Suprapubic skin (tissue), 4 donors: ENCODE measurements around the gene NOVA1. TPM values are rescaled to one million over a fixed set of nuclear protein-coding genes. Genes with fewer than 3 reads are reported as not detected.

Experiments
- DNase-seq, 2 donors: peaks; one replicate each; pipeline ENCODE4 v3.0.0-alpha.2; 2019; ENCODE audit warnings: low spot score in 2 of 2
- H3K27ac ChIP-seq: fragments of 200-600 bp; sonication (generic); one replicate; pipeline ENCODE4 v1.5.1; 2019
- H3K27me3 ChIP-seq: fragments of 200-600 bp; sonication (generic); one replicate; pipeline ENCODE4 v1.5.1; 2019
- H3K36me3 ChIP-seq: fragments of 200-600 bp; sonication (generic); one replicate; pipeline ENCODE4 v1.5.1; 2019
- H3K4me1 ChIP-seq: fragments of 200-600 bp; sonication (generic); one replicate; pipeline ENCODE4 v1.5.1; 2019
- H3K4me3 ChIP-seq: fragments of 200-600 bp; sonication (generic); one replicate; pipeline ENCODE4 v1.5.1; 2019; ENCODE audit warnings: mild to moderate bottlenecking
- H3K9me3 ChIP-seq: fragments of 200-600 bp; sonication (generic); one replicate; pipeline ENCODE4 v1.5.1; 2019
- EP300 ChIP-seq: sonication (generic); formaldehyde crosslinking; IDR thresholded peaks from one replicate; pipeline ENCODE4 v1.6.1; 2017; ENCODE audit warnings: antibody characterized with exemption
- POLR2A ChIP-seq, 2 donors: fragments of 450-650 bp; IDR thresholded peaks; one replicate each; pipeline ENCODE4 v1.6.1; 2017; ENCODE audit warnings: antibody characterized with exemption in 2 of 2, mild to moderate bottlenecking in 2 of 2, moderate library complexity in 2 of 2
- POLR2AphosphoS5 ChIP-seq, 3 donors: sonication (generic); formaldehyde crosslinking; IDR thresholded peaks; one replicate each; pipeline ENCODE4 v1.6.1; 2017; ENCODE audit warnings: antibody characterized with exemption in 3 of 3
- WGBS: methylation state at CpG from one replicate; pipeline ENCODE4 v1.1.5; 2018; 5-methylcytosine and 5-hydroxymethylcytosine counted together
- total RNA-seq, 4 donors: library from RNA; depleted of rRNA; stranded (reverse); fragments of >200 nt; gene quantifications; one replicate each; pipeline ENCODE4 v1.1.0, GENCODE V29; 2016
- TF ChIP-seq, protein P1 (sequence below), 2 donors: fragments of 200-600 bp in 1 of 2; fragments of 450-650 bp in 1 of 2; sonication (generic) in 1 of 2; IDR thresholded peaks; one replicate each; pipeline ENCODE4 v1.5.1; 2016 to 2019; ENCODE audit warnings: antibody characterized with exemption in 2 of 2, mild to moderate bottlenecking in 1 of 2, moderate library complexity in 1 of 2

Gene NOVA1
- total RNA-seq, 4 donors from 2014 or later, result 1.5 to 12.2 (median 4.8) TPM

DNA sequence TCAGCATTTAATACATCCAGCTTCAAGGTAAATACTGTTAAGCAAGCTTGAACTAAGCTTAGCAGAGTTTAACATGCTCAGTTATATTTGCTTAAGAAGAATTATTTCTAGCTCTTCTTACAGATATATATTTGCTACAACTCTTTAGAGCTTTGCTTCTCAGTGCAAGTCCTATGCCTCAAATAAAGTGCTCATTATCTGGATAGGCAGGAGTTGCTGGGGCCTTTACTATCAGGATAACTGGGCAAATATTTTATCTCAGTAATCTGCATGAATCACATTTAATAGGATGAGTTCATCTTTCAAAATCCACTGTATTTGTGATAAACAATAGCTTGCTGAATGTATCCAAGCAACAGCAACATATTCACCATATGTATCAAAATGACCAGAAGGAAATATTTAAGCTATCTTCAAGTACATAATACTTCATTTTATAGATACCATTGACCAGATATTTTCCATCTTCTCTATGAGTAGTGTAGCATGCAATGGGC is 187.6 kb downstream of the NOVA1 start:
- H3K9me3 ChIP-seq, result no peaks in the 10 kb centered on the region
- H3K4me1 ChIP-seq, result no peaks in the 10 kb centered on the region
- no peaks in the 10 kb centered on the region for H3K27me3 ChIP-seq
- H3K36me3 ChIP-seq, result no peaks in the 10 kb centered on the region
- no peak overlapping the region for H3K4me3 ChIP-seq
- DNase-seq, result no peak
- no peak overlapping the region for H3K27ac ChIP-seq
- no peak for TF ChIP-seq POLR2A (IDR thresholded peaks at IDR 0.05)
- TF ChIP-seq, protein P1, sequence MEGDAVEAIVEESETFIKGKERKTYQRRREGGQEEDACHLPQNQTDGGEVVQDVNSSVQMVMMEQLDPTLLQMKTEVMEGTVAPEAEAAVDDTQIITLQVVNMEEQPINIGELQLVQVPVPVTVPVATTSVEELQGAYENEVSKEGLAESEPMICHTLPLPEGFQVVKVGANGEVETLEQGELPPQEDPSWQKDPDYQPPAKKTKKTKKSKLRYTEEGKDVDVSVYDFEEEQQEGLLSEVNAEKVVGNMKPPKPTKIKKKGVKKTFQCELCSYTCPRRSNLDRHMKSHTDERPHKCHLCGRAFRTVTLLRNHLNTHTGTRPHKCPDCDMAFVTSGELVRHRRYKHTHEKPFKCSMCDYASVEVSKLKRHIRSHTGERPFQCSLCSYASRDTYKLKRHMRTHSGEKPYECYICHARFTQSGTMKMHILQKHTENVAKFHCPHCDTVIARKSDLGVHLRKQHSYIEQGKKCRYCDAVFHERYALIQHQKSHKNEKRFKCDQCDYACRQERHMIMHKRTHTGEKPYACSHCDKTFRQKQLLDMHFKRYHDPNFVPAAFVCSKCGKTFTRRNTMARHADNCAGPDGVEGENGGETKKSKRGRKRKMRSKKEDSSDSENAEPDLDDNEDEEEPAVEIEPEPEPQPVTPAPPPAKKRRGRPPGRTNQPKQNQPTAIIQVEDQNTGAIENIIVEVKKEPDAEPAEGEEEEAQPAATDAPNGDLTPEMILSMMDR (IDR thresholded peaks at IDR 0.05), result no peak
- TF ChIP-seq EP300, result no peak
- TF ChIP-seq POLR2AphosphoS5 (IDR thresholded peaks at IDR 0.05), result no peak

- H3K27me3 ChIP-seq, result no peaks in the 10 kb centered on the region
These were observed 192.9 kb downstream of the NOVA1 start for GRCh38 chr14:26404927-26405326.

DNA sequence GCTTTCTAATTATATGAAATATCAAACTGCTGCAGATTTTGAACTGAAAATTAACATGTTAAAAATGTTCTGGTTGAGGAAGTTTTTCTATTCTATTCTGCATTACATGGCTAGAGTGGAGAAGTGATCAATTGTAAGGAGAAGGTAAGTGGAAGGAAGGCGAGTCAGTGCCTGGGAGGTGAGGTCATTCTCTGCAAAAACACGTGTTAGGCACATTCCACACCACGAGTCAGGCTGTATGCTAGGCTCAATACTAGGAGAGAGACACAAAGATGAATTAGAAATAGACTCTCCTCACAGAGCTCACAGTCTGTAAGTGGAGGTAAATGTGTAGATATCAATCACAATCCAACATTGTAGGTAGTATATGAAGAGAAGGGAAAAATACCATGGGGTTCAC is 194.1 kb downstream of the NOVA1 start:
- no peak for TF ChIP-seq EP300
- no peak for TF ChIP-seq POLR2A (IDR thresholded peaks at IDR 0.05)
- 31% methylated on average over 3 of the region's 3 CpGs for WGBS
- no peaks in the 10 kb centered on the region for H3K9me3 ChIP-seq
- peaks cover 5% of the 10 kb centered on the region for H3K4me1 ChIP-seq
- no peaks in the 10 kb centered on the region for H3K36me3 ChIP-seq
- H3K27me3 ChIP-seq, result no peaks in the 10 kb centered on the region
- no peak for DNase-seq
- H3K27ac ChIP-seq, result no peak overlapping the region
- H3K4me3 ChIP-seq, result no peak overlapping the region

More at GRCh38 chr14:26404927-26405326, 192.9 kb downstream of the NOVA1 start:
- Histone ChIP-seq H3K27ac (no peak overlapping the region), H3K9me3 (no peaks in the 10 kb centered on the region), H3K36me3 (no peaks in the 10 kb centered on the region), H3K4me1 (peaks cover 5% of the 10 kb centered on the region), H3K4me3 (no peak overlapping the region)
- no peak for DNase-seq
- 85% methylated on average over 7 of the region's 7 CpGs for WGBS
- no peak for TF ChIP-seq EP300
- TF ChIP-seq, protein P1 (IDR thresholded peaks at IDR 0.05), result no peak
- no peak for TF ChIP-seq POLR2AphosphoS5 (IDR thresholded peaks at IDR 0.05)
- TF ChIP-seq POLR2A (IDR thresholded peaks at IDR 0.05), result no peak

DNA sequence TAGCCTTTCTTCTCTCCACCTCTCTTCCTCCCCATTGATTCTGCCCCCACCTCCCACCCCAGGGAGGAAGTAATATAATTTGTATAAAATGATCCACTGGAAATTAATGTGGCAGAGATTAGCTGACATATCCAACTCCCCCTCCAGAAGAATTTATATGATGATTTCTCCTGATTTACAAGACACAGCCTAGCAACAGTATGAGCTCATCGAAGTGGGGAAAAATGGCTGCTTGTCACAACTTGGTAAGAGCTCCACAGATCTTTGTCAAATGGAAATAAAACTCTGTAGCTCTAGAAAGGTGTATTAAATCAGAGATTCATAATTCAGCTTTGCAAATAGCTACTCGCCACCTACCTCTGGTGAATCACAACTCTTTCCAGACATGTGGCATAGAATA is 195.7 kb downstream of the NOVA1 start:
- no peaks in the 10 kb centered on the region for H3K36me3 ChIP-seq
- H3K4me3 ChIP-seq, result no peak overlapping the region
- H3K27ac ChIP-seq, result no peak overlapping the region
- H3K4me1 ChIP-seq, result peaks cover 5% of the 10 kb centered on the region
- no peaks in the 10 kb centered on the region for H3K9me3 ChIP-seq
- no peak for TF ChIP-seq POLR2A (IDR thresholded peaks at IDR 0.05)
- WGBS, result 70% methylated on average over 2 of the region's 2 CpGs
- no peak for DNase-seq
- no peaks in the 10 kb centered on the region for H3K27me3 ChIP-seq

GRCh38 chr14:26401179-26401968 is 196.5 kb downstream of the NOVA1 start:
- no peak overlapping the region for H3K27ac ChIP-seq
- no peak for DNase-seq
- TF ChIP-seq POLR2AphosphoS5 (IDR thresholded peaks at IDR 0.05), result no peak
- TF ChIP-seq POLR2A (IDR thresholded peaks at IDR 0.05), result no peak
- TF ChIP-seq, protein P1 (IDR thresholded peaks at IDR 0.05), result no peak
- no peak for TF ChIP-seq EP300
- H3K27me3 ChIP-seq, result no peaks in the 10 kb centered on the region
- H3K4me3 ChIP-seq, result no peak overlapping the region
- H3K4me1 ChIP-seq, result peaks cover 5% of the 10 kb centered on the region
- 12% methylated on average over 11 of the region's 11 CpGs for WGBS
- no peaks in the 10 kb centered on the region for H3K9me3 ChIP-seq
- H3K36me3 ChIP-seq, result no peaks in the 10 kb centered on the region

- WGBS, result 68% methylated on average over 1 of the region's 1 CpG
- DNase-seq, result no peak
These were observed 197.5 kb downstream of the NOVA1 start for GRCh38 chr14:26400373-26400772.

More at GRCh38 chr14:26400373-26400772, 197.5 kb downstream of the NOVA1 start:
- no peaks in the 10 kb centered on the region for H3K36me3 ChIP-seq
- H3K9me3 ChIP-seq, result no peaks in the 10 kb centered on the region
- no peaks in the 10 kb centered on the region for H3K27me3 ChIP-seq
- H3K4me3 ChIP-seq, result no peak overlapping the region
- TF ChIP-seq POLR2A (IDR thresholded peaks at IDR 0.05) (no peak), POLR2AphosphoS5 (IDR thresholded peaks at IDR 0.05) (no peak)
- peaks cover 5% of the 10 kb centered on the region for H3K4me1 ChIP-seq
- H3K27ac ChIP-seq, result no peak overlapping the region
